ENCODE data around the gene PROX1.

Gene PROX1

GRCh38 chr1:214026985-214027384, 39.2 kb downstream of the PROX1 start:
- DNase-seq = no peak

- DNase-seq = no peak
These were observed 39.7 kb downstream of the PROX1 start for GRCh38 chr1:214027498-214027897.

- no peak for DNase-seq
These were observed 40.3 kb downstream of the PROX1 start for GRCh38 chr1:214028095-214028494.

GRCh38 chr1:214028649-214029406, 41.1 kb downstream of the PROX1 start:
- no peak for DNase-seq

- DNase-seq = no peak
These were observed 42.0 kb downstream of the PROX1 start for GRCh38 chr1:214029796-214030195.

- DNase-seq = no peak
These were observed 43.5 kb downstream of the PROX1 start for GRCh38 chr1:214031267-214031650.

- no peak for DNase-seq
These were observed 49.7 kb downstream of the PROX1 start for GRCh38 chr1:214037468-214037867.

GRCh38 chr1:214039394-214040018, 51.7 kb downstream of the PROX1 start:
- DNase-seq = no peak

- no peak for DNase-seq
These were observed 55.4 kb downstream of the PROX1 start for GRCh38 chr1:214043167-214043566.

GRCh38 chr1:214044438-214045214, 56.9 kb downstream of the PROX1 start:
- no peak for DNase-seq

- DNase-seq = no peak
These were observed 63.0 kb downstream of the PROX1 start for GRCh38 chr1:214050513-214051401.

- DNase-seq = no peak
These were observed 64.0 kb downstream of the PROX1 start for GRCh38 chr1:214051786-214052185.

GRCh38 chr1:214058076-214058475, 70.3 kb downstream of the PROX1 start:
- no peak for DNase-seq

- no peak for DNase-seq
These were observed 78.4 kb downstream of the PROX1 start for GRCh38 chr1:214066190-214066589.

- no peak for DNase-seq
These were observed 79.2 kb downstream of the PROX1 start for GRCh38 chr1:214066936-214067335.

GRCh38 chr1:214067397-214067796, 79.6 kb downstream of the PROX1 start:
- DNase-seq = no peak

- no peak for DNase-seq
These were observed 80.3 kb downstream of the PROX1 start for GRCh38 chr1:214067853-214068703.

GRCh38 chr1:214068979-214069378, 81.2 kb downstream of the PROX1 start:
- DNase-seq = no peak

- DNase-seq = no peak
These were observed 83.7 kb downstream of the PROX1 start for GRCh38 chr1:214071469-214071868.

GRCh38 chr1:214072426-214073157, 84.8 kb downstream of the PROX1 start:
- no peak for DNase-seq

GRCh38 chr1:214074477-214074876, 86.7 kb downstream of the PROX1 start:
- DNase-seq = no peak
